Mucosa of descending colon (tissue), 3 donors: Measurements from ENCODE around the gene FXN. TPM values are rescaled to one million over a fixed set of nuclear protein-coding genes. Genes with fewer than 3 reads are reported as not detected.

Experiments used
- ATAC-seq: fragments of 200-7000 bp; cut with Tn5 transposase; one replicate; pipeline ENCODE4 v1.9.1; 2020; ENCODE audit warnings: mild to moderate bottlenecking, moderate library complexity
- DNase-seq, 3 donors: peaks; one replicate each; pipeline ENCODE4 v3.0.0-alpha.2; 2020
- H3K36me3 ChIP-seq: fragments of 200-600 bp; one replicate; pipeline ENCODE4 v1.8.0; 2021; ENCODE audit warnings: low read depth, mild to moderate bottlenecking
- H3K4me1 ChIP-seq: fragments of 200-600 bp; one replicate; pipeline ENCODE4 v1.8.0; 2021; ENCODE audit warnings: low read depth, mild to moderate bottlenecking
- H3K4me3 ChIP-seq: fragments of 200-600 bp; one replicate; pipeline ENCODE4 v1.8.0; 2021; ENCODE audit warnings: mild to moderate bottlenecking
- H3K9me3 ChIP-seq: fragments of 200-600 bp; one replicate; pipeline ENCODE4 v1.8.0; 2021; ENCODE audit warnings: mild to moderate bottlenecking
- intact Hi-C, 2 donors: fragments of 100-400 bp; cut with DNase I in 1 of 2; cut with micrococcal nuclease in 1 of 2; formaldehyde crosslinking; loops; one replicate each; pipeline versions ENCODE4 v1.11.0 to v1.11.1; 2022; cut with DNase I, micrococcal nuclease
- total RNA-seq, 3 donors: library from RNA; stranded (reverse); fragmentation: NEBNext Ultra II Directional in 2 of 3; extraction: Animal tissue kit (Norgen Biotek cat#: 25700) in 2 of 3; gene quantifications; one replicate each; pipeline versions ENCODE4 v1.2.1 to v1.2.4, GENCODE V29; 2021 to 2023
- TF ChIP-seq, protein P1 (sequence below): fragments of 200-600 bp; IDR thresholded peaks from one replicate; pipeline ENCODE4 v1.8.0; 2022; ENCODE audit warnings: antibody characterized with exemption, mild to moderate bottlenecking
- donor health status: DM: no; HTN: no; CAD: no; lungs with moderate emphysema.
- donor health status: DM: no; HTN: no; CAD: no.
- donor health status: DM: no; HTN: yes; CAD: no.

The FXN gene
- total RNA-seq, 3 donors from 2014 or later, result 9.3 to 11.0 (median 10.2) TPM

DNA sequence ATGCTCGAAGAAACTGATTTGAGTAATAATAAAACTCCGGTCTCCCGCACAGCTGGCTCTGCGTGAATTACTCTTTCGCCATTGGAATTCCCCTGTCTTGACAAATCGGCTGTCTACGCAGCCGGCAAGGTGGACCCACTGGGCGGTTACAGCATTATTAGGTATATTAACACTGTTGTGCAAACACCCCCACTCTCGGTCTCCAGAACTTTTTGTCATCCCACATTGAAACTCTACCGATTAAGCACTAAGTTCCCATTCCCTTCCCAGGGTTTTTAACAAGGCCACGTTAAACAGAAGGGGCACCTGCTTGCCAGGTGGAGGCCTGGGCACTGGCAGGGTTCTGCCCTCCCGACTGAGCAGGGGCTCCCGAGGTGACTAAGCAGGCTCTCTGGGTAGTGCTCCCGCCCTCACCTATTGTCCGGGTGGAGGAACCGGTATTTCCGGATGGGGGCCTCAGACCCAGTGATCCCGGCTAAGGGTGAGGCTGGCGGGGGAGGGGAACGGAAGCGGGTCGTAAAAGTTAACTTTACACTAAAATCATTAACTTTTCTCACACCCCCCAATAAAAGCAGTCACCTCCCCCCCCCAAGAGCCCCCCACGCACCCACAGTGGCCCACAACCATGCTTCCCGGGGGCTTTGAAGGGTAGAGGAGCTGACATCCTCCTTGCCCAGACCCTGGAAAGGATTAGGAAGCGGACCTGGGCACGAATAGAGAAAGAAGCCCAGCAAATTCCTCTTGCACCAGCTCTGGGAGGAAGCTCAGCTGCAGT is 85.0 kb downstream of the FXN start:
- intact Hi-C loops, result no loop called here
- TF ChIP-seq, protein P1, sequence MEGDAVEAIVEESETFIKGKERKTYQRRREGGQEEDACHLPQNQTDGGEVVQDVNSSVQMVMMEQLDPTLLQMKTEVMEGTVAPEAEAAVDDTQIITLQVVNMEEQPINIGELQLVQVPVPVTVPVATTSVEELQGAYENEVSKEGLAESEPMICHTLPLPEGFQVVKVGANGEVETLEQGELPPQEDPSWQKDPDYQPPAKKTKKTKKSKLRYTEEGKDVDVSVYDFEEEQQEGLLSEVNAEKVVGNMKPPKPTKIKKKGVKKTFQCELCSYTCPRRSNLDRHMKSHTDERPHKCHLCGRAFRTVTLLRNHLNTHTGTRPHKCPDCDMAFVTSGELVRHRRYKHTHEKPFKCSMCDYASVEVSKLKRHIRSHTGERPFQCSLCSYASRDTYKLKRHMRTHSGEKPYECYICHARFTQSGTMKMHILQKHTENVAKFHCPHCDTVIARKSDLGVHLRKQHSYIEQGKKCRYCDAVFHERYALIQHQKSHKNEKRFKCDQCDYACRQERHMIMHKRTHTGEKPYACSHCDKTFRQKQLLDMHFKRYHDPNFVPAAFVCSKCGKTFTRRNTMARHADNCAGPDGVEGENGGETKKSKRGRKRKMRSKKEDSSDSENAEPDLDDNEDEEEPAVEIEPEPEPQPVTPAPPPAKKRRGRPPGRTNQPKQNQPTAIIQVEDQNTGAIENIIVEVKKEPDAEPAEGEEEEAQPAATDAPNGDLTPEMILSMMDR, result no peak
- ATAC-seq, result peak; percentile 88
- Histone ChIP-seq H3K4me3 (peak overlapping the region; percentile 73), H3K36me3 (no peaks in the 10 kb centered on the region), H3K4me1 (no peaks in the 10 kb centered on the region), H3K9me3 (no peaks in the 10 kb centered on the region)
- DNase-seq, result peak; percentile 92 to 96 (median 93)

DNA sequence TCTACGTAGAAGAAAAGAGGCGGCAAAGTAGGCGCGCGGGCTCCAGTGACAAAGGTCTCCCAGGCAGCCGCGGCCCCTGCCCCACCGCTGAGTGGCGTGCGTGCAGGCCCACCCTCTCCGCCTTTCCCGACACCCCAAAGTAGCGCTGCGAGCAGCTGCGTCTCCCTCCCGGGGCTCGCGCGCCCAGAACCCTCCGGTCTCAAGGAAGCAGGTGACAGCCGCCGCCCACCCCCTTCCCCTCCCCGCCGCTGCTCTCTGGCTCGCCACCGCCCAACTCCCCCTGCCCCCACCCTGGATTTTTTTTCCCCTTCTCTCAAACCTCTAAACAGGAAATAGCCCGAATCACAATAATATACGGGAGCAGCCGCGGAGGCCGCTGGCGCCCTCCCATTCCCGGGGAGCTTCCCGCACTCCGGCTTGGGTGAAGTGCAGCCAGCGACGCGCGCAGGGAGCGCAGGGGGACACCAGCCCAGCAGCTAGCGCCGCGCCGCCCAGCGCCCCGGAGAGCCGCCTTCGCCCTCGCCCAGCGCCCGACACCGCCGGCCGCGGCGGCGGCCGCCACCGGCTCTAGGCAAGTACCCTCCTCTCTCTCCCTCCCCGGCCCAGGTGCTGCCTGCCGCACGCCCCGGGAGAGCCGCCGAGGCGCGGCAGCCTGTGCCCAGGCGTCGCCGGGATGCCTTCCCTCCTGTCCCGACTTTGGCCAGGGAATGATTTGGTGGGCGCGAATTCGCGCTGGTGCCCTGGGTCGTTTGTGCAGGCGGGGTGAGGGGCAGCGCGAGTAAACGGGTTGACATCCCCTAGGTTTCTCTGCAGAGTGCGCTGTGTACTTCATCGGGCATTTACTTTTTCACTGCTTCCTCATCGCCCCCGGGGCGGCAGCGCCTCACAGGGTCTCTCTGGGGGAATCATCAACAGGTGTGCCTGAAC is 85.9 kb downstream of the FXN start:
- peak; percentile 65 for ATAC-seq
- DNase-seq, result peak; percentile 81 to 86 (median 85)

DNA sequence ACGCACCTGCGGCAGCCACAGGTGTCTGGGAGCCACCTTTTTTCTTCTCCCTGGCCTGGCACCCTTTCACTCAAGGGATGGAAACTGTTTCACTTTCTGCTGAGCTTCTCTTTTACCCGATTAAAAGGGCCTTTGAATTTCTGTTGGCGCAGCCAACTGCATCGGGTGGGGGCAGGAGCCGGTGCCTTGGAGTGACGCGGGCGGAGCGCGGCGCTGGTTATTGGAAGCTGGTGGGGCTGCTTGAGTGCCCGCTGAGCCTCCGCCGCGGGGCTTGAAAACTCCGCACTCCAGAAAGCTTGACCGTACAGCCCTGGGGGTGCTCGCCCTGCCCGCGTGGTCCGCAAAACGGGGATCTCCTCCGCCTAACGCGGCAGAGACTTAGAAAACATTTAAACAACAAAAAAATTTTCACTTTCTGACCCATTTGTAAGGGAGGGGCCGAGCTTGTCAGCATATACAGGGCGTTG is 86.6 kb downstream of the FXN start:
- TF ChIP-seq, protein P1, result no peak
- H3K9me3 ChIP-seq, result no peaks in the 10 kb centered on the region
- DNase-seq, result peak; percentile 71 to 80 (median 79)
- H3K36me3 ChIP-seq, result no peaks in the 10 kb centered on the region
- peak; percentile 52 for ATAC-seq
- intact Hi-C loops, result no loop called here
- peak overlapping the region; percentile 73 for H3K4me3 ChIP-seq
- no peaks in the 10 kb centered on the region for H3K4me1 ChIP-seq

More for the DNA sequence above, 85.9 kb downstream of the FXN start:
- TF ChIP-seq, protein P1, result no peak
- Histone ChIP-seq H3K36me3 (no peaks in the 10 kb centered on the region), H3K4me1 (no peaks in the 10 kb centered on the region), H3K4me3 (peak overlapping the region; percentile 73), H3K9me3 (no peaks in the 10 kb centered on the region)
- intact Hi-C loops, result no loop called here

DNA sequence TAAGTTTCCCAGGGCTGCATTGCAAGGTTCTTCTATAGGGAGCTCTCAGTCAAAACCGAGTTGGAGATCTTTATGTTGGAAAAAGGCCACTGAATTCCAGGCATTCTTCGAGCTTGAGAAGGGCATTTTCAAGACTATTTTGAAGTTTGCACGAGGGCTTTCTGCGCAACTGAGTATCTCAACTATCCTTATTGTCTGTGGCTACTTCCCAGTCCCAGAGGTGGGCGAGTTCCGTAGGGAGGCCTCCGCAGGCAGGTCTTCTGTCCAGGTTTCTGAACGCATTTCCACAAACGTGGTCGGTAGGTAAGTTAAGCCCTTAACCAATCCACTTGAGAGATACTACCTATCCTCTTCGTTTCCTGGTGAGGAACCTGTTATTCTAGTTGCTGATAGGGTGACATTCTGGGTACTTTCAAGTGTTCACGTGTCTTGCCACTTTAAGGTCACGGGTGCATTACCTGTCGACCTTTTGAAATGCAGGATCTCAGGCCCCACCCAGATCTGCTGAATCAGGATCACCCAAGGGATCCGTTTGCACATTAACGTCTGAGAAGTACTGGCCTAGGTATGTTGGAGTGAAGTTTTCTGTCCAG is 87.1 kb downstream of the FXN start:
- DNase-seq, result peak in 2 of 3 donors; percentile 63 to 77
- H3K36me3 ChIP-seq, result no peaks in the 10 kb centered on the region
- TF ChIP-seq, protein P1, result no peak
- intact Hi-C loops, result no loop called here
- peak; percentile 76 for ATAC-seq
- H3K9me3 ChIP-seq, result no peaks in the 10 kb centered on the region
- peak overlapping the region; percentile 73 for H3K4me3 ChIP-seq
- H3K4me1 ChIP-seq, result no peaks in the 10 kb centered on the region
